WTC11 (cell line): ENCODE measurements around the gene BNC1. TPM values are rescaled to one million over a fixed set of nuclear protein-coding genes. Genes with fewer than 3 reads are reported as not detected.

Experiments used
- ATAC-seq: fragments of 200-7000 bp; cut with Tn5 transposase; 2 replicates; pipeline ENCODE4 v1.10.0; 2021; ENCODE audit warnings: mild to moderate bottlenecking, moderate library complexity
- CTCF ChIA-PET: fragments of 300-600 bp; sonication (Branson Sonifier 250); formaldehyde crosslinking; loops from one replicate; lab custom pipeline; 2021; ENCODE audit warnings: antibody characterized with exemption; lab: Charles Lee
- POLR2A ChIA-PET: fragments of 350-600 bp; sonication (Branson Sonifier 250); formaldehyde crosslinking; loops from one replicate; lab custom pipeline; 2021; ENCODE audit warnings: antibody characterized with exemption; lab: Charles Lee
- DNase-seq: peaks from one replicate; pipeline ENCODE4 v3.0.0; 2021; ENCODE audit warnings: low spot score
- H3K27ac Mint-ChIP-seq: 2 replicates; pipeline ENCODE4 v1.8.0; 2021; ENCODE audit warnings: mixed read lengths
- H3K27me3 Mint-ChIP-seq: 2 replicates; pipeline ENCODE4 v1.8.0; 2021; ENCODE audit warnings: low read depth, mild to moderate bottlenecking, moderate library complexity, mixed read lengths
- H3K36me3 Mint-ChIP-seq: 2 replicates; pipeline ENCODE4 v1.8.0; 2021; ENCODE audit warnings: mixed read lengths
- H3K4me1 Mint-ChIP-seq: 2 replicates; pipeline ENCODE4 v1.8.0; 2022; ENCODE audit warnings: mixed read lengths
- H3K4me3 Mint-ChIP-seq: 2 replicates; pipeline ENCODE4 v1.8.0; 2021; ENCODE audit warnings: mild to moderate bottlenecking, moderate library complexity, mixed read lengths
- H3K9me3 Mint-ChIP-seq: 2 replicates; pipeline ENCODE4 v1.8.0; 2021; ENCODE audit warnings: mixed read lengths
- E2F4 ChIP-seq: sonication (generic); formaldehyde crosslinking; IDR thresholded peaks from 2 replicates; pipeline ENCODE4 v1.8.1; 2022; ENCODE audit warnings: low read depth, mild to moderate bottlenecking, moderate library complexity, missing genetic modification reagents, borderline replicate concordance
- E2F5 ChIP-seq: sonication (generic); formaldehyde crosslinking; IDR thresholded peaks from 2 replicates; pipeline ENCODE4 v1.8.1; 2022; ENCODE audit warnings: mild to moderate bottlenecking, moderate library complexity, missing genetic modification reagents
- ELF4 ChIP-seq: sonication (generic); formaldehyde crosslinking; IDR thresholded peaks from 2 replicates; pipeline ENCODE4 v1.8.1; 2022; ENCODE audit warnings: low read depth, mild to moderate bottlenecking, moderate library complexity, missing genetic modification reagents
- EMX1 ChIP-seq: fragments of 250-450 bp; sonication (Bioruptor Pico); IDR thresholded peaks from 2 replicates; pipeline ENCODE4 v1.8.0; 2021; ENCODE audit warnings: mild to moderate bottlenecking
- ETV6 ChIP-seq: sonication (generic); formaldehyde crosslinking; IDR thresholded peaks from 2 replicates; pipeline ENCODE4 v1.8.1; 2022; ENCODE audit warnings: mild to moderate bottlenecking, missing genetic modification reagents
- FOXP1 ChIP-seq: sonication (generic); formaldehyde crosslinking; IDR thresholded peaks from 2 replicates; pipeline ENCODE4 v1.8.0; 2022; ENCODE audit warnings: missing genetic modification reagents, mild to moderate bottlenecking, moderate library complexity, borderline replicate concordance
- MAX ChIP-seq: sonication (generic); formaldehyde crosslinking; IDR thresholded peaks from 2 replicates; pipeline ENCODE4 v1.8.0; 2022; ENCODE audit warnings: mild to moderate bottlenecking, missing genetic modification reagents
- MYBL2 ChIP-seq: sonication (generic); formaldehyde crosslinking; IDR thresholded peaks from 2 replicates; pipeline ENCODE4 v1.8.1; 2023; ENCODE audit warnings: mild to moderate bottlenecking, moderate library complexity, missing genetic modification reagents
- SMAD3 ChIP-seq: sonication (generic); formaldehyde crosslinking; IDR thresholded peaks from 2 replicates; pipeline ENCODE4 v1.8.0; 2022; ENCODE audit warnings: missing genetic modification reagents, mild to moderate bottlenecking, borderline replicate concordance
- SP1 ChIP-seq: sonication (generic); formaldehyde crosslinking; conservative IDR thresholded peaks from 2 replicates; pipeline ENCODE4 v1.8.1; 2022; ENCODE audit warnings: missing genetic modification reagents
- ZNF121 ChIP-seq: sonication (generic); formaldehyde crosslinking; IDR thresholded peaks from 2 replicates; pipeline ENCODE4 v1.8.0; 2023; ENCODE audit warnings: missing genetic modification reagents
- ZNF219 ChIP-seq: sonication (generic); formaldehyde crosslinking; IDR thresholded peaks from 2 replicates; pipeline ENCODE4 v1.8.0; 2023; ENCODE audit warnings: missing genetic modification reagents, mild to moderate bottlenecking, borderline replicate concordance
- ZNF532 ChIP-seq: fragments of 250-450 bp; sonication (Bioruptor Pico); IDR thresholded peaks from 2 replicates; pipeline ENCODE4 v1.9.0; 2021; ENCODE audit warnings: mild to moderate bottlenecking, borderline replicate concordance
- total RNA-seq: library from RNA; stranded (reverse); gene quantifications from 3 replicates; pipeline ENCODE4 v1.2.3, GENCODE V29; 2021
- TF ChIP-seq, protein P1 (sequence below): sonication (generic); formaldehyde crosslinking; IDR thresholded peaks from 2 replicates; pipeline ENCODE4 v1.8.1; 2023; ENCODE audit warnings: mild to moderate bottlenecking, missing genetic modification reagents, borderline replicate concordance
- TF ChIP-seq, protein P2 (sequence below): sonication (generic); formaldehyde crosslinking; IDR thresholded peaks from 2 replicates; pipeline ENCODE4 v1.8.0; 2023; ENCODE audit warnings: mild to moderate bottlenecking, missing genetic modification reagents
- TF ChIP-seq, protein P3 (sequence below): sonication (generic); formaldehyde crosslinking; IDR thresholded peaks from 2 replicates; pipeline ENCODE4 v1.8.0; 2023; ENCODE audit warnings: missing genetic modification reagents
- TF ChIP-seq, protein P4 (sequence below): sonication (generic); formaldehyde crosslinking; IDR thresholded peaks from 2 replicates; pipeline ENCODE4 v1.8.0; 2022; ENCODE audit warnings: missing genetic modification reagents

Gene BNC1
- total RNA-seq, 1 experiment from 2014 or later, result 0.11 TPM

DNA sequence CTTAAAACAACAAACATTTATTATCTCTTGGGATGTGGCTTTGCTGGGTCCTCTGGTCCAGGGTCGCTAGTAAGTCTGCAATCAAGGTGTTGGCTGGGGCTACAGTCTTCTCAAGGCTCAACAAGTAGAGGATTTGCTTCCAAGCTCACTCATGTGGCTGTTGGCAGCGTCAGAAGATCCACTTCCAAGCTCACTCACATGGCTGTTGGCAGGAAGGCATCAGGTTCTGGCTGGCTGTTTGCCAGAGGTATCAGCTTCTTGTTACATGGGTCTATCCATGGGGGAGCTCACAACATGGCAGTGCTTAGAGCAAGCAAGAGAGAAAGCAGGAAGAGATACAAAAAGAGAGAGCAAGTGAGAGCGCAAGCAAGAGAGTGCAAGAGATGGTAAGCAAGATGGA is 15.0 kb upstream of the BNC1 start (continued):
- no peak for TF ChIP-seq SMAD3 (CRISPR knock-in tag)
- no peak for TF ChIP-seq E2F5 (CRISPR knock-in tag)
- TF ChIP-seq, protein P1, sequence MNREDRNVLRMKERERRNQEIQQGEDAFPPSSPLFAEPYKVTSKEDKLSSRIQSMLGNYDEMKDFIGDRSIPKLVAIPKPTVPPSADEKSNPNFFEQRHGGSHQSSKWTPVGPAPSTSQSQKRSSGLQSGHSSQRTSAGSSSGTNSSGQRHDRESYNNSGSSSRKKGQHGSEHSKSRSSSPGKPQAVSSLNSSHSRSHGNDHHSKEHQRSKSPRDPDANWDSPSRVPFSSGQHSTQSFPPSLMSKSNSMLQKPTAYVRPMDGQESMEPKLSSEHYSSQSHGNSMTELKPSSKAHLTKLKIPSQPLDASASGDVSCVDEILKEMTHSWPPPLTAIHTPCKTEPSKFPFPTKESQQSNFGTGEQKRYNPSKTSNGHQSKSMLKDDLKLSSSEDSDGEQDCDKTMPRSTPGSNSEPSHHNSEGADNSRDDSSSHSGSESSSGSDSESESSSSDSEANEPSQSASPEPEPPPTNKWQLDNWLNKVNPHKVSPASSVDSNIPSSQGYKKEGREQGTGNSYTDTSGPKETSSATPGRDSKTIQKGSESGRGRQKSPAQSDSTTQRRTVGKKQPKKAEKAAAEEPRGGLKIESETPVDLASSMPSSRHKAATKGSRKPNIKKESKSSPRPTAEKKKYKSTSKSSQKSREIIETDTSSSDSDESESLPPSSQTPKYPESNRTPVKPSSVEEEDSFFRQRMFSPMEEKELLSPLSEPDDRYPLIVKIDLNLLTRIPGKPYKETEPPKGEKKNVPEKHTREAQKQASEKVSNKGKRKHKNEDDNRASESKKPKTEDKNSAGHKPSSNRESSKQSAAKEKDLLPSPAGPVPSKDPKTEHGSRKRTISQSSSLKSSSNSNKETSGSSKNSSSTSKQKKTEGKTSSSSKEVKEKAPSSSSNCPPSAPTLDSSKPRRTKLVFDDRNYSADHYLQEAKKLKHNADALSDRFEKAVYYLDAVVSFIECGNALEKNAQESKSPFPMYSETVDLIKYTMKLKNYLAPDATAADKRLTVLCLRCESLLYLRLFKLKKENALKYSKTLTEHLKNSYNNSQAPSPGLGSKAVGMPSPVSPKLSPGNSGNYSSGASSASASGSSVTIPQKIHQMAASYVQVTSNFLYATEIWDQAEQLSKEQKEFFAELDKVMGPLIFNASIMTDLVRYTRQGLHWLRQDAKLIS, result no peak
- no peak for TF ChIP-seq ZNF532 (CRISPR knock-in tag)
- TF ChIP-seq SP1 (CRISPR knock-in tag), result no peak
- no peak for TF ChIP-seq ZNF121 (CRISPR knock-in tag)

GRCh38 chr15:83295417-83295816 is 11.0 kb upstream of the BNC1 start:
- H3K27ac Mint-ChIP-seq, result no peak overlapping the region
- ChIA-PET CTCF (no interaction called here), POLR2A (no interaction called here)
- no peaks in the 10 kb centered on the region for H3K4me1 Mint-ChIP-seq
- H3K9me3 Mint-ChIP-seq, result peaks cover 9% of the 10 kb centered on the region; the same call in 1 of the 2 replicates
- H3K4me3 Mint-ChIP-seq, result no peak overlapping the region
- no peak for DNase-seq
- TF ChIP-seq, protein P2, sequence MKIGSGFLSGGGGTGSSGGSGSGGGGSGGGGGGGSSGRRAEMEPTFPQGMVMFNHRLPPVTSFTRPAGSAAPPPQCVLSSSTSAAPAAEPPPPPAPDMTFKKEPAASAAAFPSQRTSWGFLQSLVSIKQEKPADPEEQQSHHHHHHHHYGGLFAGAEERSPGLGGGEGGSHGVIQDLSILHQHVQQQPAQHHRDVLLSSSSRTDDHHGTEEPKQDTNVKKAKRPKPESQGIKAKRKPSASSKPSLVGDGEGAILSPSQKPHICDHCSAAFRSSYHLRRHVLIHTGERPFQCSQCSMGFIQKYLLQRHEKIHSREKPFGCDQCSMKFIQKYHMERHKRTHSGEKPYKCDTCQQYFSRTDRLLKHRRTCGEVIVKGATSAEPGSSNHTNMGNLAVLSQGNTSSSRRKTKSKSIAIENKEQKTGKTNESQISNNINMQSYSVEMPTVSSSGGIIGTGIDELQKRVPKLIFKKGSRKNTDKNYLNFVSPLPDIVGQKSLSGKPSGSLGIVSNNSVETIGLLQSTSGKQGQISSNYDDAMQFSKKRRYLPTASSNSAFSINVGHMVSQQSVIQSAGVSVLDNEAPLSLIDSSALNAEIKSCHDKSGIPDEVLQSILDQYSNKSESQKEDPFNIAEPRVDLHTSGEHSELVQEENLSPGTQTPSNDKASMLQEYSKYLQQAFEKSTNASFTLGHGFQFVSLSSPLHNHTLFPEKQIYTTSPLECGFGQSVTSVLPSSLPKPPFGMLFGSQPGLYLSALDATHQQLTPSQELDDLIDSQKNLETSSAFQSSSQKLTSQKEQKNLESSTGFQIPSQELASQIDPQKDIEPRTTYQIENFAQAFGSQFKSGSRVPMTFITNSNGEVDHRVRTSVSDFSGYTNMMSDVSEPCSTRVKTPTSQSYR (CRISPR knock-in tag), result no peak
- TF ChIP-seq ELF4 (CRISPR knock-in tag) (no peak), E2F4 (CRISPR knock-in tag) (no peak), FOXP1 (CRISPR knock-in tag) (no peak), ETV6 (CRISPR knock-in tag) (no peak), EMX1 (CRISPR knock-in tag) (no peak), MYBL2 (no peak), MAX (CRISPR knock-in tag) (no peak), SMAD3 (CRISPR knock-in tag) (no peak), ZNF219 (CRISPR knock-in tag) (no peak)
- TF ChIP-seq, protein P3, sequence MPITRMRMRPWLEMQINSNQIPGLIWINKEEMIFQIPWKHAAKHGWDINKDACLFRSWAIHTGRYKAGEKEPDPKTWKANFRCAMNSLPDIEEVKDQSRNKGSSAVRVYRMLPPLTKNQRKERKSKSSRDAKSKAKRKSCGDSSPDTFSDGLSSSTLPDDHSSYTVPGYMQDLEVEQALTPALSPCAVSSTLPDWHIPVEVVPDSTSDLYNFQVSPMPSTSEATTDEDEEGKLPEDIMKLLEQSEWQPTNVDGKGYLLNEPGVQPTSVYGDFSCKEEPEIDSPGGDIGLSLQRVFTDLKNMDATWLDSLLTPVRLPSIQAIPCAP (CRISPR knock-in tag), result no peak
- TF ChIP-seq, protein P4, sequence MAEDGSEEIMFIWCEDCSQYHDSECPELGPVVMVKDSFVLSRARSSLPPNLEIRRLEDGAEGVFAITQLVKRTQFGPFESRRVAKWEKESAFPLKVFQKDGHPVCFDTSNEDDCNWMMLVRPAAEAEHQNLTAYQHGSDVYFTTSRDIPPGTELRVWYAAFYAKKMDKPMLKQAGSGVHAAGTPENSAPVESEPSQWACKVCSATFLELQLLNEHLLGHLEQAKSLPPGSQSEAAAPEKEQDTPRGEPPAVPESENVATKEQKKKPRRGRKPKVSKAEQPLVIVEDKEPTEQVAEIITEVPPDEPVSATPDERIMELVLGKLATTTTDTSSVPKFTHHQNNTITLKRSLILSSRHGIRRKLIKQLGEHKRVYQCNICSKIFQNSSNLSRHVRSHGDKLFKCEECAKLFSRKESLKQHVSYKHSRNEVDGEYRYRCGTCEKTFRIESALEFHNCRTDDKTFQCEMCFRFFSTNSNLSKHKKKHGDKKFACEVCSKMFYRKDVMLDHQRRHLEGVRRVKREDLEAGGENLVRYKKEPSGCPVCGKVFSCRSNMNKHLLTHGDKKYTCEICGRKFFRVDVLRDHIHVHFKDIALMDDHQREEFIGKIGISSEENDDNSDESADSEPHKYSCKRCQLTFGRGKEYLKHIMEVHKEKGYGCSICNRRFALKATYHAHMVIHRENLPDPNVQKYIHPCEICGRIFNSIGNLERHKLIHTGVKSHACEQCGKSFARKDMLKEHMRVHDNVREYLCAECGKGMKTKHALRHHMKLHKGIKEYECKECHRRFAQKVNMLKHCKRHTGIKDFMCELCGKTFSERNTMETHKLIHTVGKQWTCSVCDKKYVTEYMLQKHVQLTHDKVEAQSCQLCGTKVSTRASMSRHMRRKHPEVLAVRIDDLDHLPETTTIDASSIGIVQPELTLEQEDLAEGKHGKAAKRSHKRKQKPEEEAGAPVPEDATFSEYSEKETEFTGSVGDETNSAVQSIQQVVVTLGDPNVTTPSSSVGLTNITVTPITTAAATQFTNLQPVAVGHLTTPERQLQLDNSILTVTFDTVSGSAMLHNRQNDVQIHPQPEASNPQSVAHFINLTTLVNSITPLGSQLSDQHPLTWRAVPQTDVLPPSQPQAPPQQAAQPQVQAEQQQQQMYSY, result no peak
- TF ChIP-seq, all 79 proteins: peak for 0
- no peak for ATAC-seq
- no peaks in the 10 kb centered on the region; the same call in 1 of the 2 replicates for H3K27me3 Mint-ChIP-seq
- no peaks in the 10 kb centered on the region for H3K36me3 Mint-ChIP-seq
